NCI-H146 (cell line): ENCODE data around the gene PERM1.
A peak's percentile ranks its signal among the peaks of the same experiment; 100 is the strongest.
"Not testable (repeated sequence)": the region's sequence is repeated elsewhere in the genome, so short reads cannot be mapped to it uniquely, and the experiment has no call there.

Experiments used
- DNase-seq: peaks from one replicate; lab custom pipeline; 2025; lab: John Stamatoyannopoulos, UW

The PERM1 gene

DNA sequence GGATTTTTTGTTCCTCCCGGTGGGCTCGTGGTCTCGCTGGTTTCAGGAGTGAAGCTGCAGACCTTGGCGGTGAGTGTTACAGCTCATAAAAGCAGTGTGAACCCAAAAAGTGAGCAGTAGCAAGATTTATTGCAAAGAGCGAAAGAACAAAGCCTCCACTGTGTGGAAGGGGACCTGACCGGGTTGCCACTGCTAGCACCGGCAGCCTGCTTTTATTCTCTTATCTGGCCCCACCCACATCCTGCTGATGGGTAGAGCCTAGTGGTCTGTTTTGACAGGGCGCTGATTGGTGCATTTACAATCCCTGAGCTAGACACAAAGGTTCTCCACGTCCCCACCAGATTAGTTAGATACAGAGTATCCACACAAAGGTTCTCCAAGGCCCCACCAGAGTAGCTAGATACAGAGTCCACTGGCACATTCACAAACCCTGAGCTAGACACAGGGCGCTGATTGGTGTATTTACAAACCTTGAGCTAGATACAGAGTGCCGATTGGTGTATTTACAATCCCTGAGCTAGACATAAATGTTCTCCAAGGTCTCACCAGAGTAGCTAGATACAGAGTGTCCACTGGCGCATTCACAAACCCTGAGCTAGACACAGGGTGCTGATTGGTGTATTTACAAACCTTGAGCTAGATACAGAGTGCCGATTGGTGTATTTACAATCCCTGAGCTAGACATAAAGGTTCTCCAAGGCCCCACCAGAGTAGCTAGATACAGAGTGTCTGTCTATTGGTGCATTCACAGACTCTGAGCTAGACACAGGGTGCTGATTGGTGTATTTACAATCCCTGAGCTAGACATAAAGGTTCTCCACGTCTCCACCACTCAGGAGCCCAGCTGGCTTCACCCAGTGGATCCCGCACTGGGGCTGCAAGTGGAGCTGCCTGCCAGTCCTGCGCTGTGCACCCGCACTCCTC lies 35.8 kb upstream of the PERM1 start:
- not testable (repeated sequence) for DNase-seq

DNA sequence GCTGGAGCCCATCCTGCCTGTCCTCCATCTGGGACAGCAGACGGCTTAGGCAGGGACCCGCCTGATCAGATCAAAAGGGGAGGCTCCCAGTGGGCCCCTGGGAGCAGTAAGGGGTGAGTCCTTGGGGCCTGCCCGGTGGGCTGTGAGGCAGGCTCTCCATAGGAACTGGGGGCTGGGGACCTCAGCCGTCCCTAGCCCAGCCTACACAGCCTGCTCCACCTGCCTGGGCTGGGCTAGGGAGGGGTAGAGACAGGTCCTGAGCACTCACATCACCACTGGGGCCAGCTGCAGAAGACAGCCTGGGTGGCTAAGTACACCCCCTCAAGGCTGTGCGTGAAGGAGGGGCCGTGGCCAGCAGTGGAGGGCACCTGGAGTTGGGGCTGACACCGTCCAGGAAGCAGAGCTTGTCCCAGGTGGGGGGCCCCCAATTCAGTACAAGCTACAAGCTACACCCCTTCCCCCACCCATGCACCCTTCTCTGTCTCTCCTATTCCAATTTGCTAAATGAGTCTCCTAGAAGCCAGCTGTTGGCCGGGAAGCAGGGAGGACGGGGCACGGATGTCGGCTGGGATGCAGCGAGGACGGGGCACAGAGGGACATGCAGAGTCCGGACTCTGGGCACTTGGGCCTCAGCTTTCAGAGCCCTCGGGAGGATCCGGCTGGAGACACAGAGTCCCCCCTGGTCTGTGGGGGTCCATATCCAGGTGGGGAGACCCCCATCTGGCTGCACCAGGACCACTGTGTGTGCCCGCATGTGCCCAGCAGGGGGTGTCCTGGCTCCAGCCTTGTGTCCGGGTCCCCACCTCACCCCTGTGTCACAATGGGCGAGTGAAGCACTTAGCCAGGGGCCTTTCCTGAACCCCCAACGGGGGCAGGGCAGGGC lies 33.1 kb upstream of the PERM1 start:
- no peak for DNase-seq

DNA sequence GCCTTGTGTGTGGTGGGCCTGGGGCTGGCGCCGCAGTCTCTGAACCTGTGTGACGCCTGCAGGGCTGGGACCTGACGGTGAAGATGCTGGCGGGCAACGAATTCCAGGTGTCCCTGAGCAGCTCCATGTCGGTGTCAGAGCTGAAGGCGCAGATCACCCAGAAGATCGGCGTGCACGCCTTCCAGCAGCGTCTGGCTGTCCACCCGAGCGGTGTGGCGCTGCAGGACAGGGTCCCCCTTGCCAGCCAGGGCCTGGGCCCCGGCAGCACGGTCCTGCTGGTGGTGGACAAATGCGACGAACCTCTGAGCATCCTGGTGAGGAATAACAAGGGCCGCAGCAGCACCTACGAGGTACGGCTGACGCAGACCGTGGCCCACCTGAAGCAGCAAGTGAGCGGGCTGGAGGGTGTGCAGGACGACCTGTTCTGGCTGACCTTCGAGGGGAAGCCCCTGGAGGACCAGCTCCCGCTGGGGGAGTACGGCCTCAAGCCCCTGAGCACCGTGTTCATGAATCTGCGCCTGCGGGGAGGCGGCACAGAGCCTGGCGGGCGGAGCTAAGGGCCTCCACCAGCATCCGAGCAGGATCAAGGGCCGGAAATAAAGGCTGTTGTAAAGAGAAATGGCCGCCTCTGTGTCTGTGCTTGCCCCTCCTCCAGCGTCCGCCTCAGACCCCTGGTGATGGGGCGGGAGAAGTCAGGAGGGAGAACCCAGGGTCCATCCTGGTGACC lies 32.2 kb upstream of the PERM1 start:
- no peak for DNase-seq

DNA sequence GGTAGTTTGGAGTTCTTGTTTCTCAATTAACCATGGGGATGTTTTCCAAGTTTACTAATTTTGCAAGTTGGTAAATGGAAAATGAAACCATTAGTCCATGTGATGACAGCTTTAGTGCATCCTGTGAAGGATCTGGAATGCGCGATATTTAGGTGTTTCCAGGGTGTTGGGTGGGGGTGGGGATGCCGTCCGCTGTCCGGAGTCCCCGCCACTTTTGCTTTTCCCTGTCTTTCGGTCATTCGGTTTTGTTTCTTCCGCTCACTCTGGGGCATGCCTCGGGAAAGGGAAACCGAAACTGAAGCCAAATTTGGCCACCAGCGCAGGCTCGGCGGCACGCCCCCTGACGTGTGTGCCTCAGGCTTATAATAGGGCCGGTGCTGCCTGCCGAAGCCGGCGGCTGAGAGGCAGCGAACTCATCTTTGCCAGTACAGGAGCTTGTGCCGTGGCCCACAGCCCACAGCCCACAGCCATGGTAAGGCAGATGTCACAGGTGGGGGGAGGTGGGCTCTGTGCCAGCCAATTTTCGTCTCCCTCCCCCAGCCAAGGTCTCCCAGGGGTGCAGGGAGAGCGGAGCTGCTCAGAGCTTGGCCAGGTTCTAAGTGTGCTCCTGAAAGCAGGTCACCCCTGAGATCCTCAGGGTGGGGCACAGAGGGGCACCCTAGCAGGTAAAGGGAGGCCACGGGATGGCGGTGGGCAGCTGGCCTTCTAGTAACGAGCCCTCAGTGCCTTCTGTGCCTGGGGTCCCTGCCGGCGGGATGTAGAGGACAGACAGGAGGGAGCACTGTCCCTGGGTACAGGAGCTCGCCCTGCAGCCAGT lies 31.4 kb upstream of the PERM1 start, which contains the start of gene ISG15:
Gene ISG15 (plus strand): TSS at position 393 of the 817 bp plus-strand sequence. CDS start 77 bp downstream, at position 470.
- DNase-seq: peak; percentile 34

DNA sequence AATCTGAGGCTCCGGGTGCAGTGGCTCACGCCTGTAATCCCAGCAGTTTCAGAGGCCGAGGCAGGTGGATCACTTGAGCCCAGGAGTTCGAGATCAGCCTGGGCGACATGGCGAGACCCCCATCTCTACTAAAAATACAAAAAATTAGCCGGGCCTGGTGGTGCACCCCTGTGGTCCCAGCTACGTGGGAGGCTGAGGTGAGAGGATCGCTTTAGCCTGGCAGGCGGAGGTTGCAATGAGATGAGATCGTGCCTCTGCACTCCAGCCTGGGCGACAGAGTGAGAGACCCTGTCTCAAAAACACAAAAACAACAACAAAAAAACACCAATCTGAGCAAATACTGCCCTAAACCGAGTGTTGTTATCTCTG lies 30.8 kb upstream of the PERM1 start:
- DNase-seq: not testable (repeated sequence)

DNA sequence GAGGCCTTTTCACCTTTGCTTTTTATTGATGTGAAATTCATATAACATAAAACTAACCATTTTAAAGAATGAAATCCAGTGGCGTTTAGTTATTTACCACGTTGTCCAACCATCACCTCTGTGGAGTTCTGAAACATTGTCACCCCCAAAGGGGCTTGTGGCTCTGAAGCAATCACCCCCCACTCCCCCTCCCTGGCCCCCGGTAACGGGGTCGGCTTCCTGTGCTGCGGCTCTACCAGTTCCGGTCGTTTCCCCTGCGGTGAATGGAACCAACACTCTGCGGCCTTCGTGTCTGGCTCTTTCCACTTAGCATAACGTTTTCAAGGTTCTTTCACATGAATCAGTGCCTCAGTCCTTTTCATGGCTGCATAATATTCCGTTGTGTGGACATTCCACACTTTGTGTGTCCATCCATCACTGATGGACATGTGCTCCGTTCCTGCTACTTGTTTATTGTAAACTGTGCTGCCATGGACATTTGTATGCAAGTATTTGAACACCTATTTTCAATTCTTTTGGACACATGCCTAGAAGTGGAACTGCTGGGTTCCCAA lies 29.6 kb upstream of the PERM1 start:
- DNase-seq: no peak

DNA sequence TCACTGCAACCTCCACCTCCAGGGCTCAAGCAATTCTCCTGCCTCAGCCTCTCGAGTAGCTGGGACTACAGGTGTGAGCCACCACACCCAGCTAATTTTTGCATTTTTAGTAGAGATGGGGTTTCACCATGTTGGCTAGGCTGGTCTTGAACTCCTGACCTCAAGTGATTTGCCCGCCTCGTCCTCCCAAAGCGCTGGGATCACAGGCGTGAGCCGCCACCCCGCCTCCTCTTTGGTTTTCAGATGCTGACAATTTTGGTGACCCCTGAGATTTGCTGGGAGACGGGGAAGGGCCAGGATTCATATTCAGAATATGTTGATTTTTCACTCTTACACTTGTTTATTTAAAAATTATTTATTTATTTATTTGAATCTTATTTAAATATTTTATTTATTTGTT lies 28.2 kb upstream of the PERM1 start:
- DNase-seq: not testable (repeated sequence)

DNA sequence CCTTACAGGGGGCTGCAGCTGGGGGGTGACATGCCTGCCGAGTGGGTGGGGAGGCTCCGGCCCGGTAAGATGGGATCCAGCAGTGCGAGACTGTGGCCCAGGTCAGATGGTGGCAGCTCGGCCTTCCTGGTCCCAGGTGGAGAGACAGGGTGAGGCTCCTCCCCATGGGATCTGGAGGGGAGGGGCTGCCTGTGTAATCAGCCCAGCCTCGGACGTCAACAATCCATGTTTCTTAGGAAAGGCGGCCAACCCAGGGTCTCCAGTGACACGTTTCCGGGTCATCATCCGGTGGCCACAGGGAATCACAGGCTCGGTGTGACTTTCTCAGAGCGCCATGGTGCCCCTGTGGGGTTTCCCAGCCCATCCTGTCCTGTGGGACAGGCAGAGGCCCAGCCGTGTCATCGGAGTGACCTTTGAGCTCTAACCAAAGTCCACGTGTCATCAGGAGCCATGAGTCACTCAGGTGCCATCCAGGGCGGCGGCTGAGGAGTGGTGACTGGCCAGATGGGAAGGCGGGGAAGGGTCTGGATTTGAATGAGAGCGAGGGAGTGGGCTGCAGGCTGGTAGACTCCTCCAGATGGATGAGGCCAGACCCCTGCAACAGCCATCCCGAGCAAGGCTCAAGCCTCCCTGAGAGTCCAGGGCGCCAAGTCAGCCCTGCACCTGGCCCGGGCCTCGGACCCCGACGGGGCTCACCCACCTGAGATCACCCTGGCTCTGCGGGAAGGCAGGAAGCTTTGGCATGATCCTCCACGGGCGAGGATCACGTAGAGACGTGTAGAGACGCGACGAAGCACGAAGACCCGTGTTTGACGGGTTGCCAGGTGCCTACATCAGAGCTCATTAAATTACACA lies 24.6 kb upstream of the PERM1 start:
- no peak for DNase-seq

DNA sequence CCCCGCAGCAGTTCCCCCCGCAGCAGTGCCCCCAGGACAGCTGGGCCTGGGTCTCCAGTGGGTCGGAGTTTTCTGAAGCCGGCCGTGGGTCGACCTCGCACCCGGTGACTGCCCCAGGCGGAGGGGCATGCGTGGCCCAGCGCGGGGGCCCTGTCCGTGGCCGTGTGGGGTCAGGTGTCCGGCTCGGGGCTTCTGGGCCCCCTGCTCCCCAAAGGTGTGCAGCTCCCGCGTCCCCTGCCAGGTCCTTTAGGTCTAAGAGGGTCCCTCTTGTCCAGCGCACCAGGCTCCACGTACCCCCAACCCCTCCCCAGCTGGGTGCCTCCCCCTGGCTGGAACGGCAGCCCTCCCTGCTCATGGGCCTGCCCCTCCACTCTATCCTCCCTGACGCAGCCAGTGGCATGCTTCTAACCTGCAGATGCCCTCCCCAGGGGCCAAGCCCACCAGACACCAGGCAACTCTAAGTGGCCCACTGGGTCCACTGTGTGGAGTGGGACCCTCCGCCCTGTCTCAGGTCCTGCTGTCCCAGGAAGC lies 23.9 kb upstream of the PERM1 start:
- DNase-seq: no peak

DNA sequence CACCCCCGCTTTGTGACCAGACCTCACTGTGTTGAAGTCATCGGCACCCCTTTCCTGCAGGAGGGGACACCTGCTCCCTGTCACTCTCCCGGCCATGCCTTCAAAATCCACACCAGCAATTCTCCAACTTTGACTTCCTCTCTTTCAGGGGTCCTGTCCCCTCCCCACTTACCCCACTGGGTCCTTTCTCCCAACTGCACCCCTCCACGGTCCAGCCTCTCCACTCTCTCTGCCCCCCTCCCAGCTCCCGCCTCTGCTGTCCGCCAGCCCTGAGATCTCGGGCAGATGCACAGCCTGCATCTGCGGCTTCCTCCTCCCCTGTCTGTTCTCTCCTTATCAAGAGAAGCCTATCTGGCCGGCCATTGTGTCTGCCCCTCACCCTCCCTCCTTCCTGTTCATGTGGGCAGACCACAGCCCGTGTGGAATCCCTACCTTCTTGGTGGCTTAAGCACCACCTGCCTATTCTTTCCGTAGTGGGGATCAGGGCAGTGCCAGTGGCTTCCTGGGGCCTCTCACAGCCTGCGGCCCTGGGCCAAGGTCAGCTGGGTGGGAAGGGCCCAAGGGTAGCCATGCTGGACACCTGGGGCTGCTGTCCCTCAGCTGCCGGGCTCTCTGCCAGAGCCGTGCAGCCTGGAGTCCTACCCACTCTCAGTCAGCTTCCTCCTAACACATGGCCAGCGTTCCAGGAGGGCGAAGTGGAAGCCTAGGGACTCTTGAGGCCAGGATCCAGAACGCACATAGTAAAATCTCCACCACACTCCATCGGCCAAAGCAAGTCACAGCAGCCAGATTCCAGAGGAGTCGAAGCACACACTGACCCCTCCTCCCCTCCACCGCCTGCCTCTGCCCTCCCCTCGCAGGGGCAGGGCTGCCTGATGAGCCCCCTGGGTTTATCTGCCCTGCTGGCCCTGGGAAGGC lies 23.1 kb upstream of the PERM1 start:
- DNase-seq: peak; percentile 72

DNA sequence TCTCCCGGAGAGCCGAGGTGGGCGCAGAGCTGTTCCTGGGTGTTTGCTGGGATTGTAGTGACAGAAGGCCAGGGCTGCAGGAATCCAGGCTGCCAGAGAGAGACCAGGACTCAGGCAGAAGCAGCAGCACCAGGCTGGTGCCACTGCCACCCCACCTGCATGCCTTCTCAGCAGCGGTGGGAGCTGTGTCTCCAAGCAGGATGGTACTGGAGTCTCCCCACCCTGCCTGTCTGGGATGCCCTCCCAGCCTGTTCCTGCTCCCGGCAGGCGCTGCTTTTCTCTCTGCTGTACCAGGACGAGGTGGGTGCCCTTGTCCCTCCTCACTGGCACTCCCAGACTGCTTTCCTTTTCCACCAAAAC lies 22.5 kb upstream of the PERM1 start:
- no peak for DNase-seq

DNA sequence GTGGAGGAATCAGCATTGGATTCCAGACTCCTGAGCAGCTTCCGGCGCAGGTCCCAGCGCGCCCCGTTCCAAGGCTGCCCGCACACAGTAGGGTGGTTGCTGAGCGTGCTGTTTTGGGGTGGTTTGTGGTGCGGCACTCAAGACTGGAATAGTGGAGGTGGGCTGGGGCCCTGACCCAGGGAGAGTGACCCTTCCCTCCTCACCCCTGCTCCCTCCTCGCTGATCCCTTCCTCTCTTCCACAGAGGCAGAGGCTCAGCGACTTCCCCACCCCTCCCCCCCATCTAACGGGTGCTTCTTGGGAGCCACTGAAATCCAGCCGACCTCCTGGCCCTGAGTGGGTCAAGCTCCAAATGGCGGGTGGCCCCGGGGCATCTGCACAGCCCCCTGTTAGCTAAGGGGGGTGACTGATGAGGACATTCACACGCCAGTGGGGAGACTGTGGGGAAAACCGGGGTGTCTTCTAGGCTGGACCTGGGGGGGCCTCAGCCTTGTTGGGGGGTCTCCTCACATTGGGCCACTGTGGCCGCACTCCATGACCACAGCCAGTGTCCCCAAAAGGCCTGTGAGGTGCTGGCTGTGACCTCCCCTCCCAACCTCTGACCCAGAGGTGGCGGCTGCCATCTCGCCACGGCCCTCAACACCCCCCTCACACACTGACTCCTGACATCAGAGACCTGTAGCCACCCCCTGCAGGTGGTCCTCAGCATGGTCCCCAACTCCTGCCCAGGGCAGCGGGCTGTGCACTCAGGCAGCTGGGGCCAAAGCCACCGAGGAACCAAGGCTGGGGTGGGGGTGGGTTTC lies 21.9 kb upstream of the PERM1 start:
- DNase-seq: no peak

DNA sequence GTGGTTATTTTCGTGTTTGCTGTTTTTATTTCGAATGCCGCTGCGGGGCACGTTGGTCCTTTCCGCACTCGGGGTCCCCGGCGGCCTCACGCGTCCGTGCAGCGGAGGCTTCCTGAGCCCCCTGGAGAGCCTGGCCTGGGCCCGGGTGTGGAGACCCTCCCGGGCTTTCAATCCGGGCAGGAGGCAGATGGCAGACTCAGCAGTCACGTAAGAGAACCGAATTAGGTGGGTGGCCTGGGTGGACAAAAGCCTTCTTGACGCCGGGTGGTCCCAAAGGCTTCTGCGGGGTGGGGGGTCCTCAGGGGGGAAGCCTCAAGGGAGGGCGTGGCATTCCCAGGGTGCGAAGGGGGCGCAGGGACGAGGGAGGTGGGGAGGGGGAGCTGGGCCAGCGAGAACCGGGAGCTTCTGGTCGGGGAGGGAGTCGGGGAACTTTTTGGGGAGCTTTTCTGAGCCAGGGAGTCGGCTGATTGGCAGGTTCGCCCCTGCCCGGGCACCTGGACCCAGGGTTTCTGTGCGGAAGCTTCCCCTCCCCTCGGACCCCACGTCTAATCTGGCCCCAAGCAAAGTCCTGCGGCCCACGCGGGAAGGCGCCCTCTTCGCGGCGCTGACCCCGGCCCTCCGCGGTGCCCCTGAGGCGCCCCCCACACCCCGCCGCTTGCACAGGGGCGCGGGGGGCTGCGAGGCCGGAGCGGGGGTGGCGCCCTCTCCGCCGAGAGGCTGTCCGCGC lies 19.3 kb upstream of the PERM1 start:
- DNase-seq: no peak

DNA sequence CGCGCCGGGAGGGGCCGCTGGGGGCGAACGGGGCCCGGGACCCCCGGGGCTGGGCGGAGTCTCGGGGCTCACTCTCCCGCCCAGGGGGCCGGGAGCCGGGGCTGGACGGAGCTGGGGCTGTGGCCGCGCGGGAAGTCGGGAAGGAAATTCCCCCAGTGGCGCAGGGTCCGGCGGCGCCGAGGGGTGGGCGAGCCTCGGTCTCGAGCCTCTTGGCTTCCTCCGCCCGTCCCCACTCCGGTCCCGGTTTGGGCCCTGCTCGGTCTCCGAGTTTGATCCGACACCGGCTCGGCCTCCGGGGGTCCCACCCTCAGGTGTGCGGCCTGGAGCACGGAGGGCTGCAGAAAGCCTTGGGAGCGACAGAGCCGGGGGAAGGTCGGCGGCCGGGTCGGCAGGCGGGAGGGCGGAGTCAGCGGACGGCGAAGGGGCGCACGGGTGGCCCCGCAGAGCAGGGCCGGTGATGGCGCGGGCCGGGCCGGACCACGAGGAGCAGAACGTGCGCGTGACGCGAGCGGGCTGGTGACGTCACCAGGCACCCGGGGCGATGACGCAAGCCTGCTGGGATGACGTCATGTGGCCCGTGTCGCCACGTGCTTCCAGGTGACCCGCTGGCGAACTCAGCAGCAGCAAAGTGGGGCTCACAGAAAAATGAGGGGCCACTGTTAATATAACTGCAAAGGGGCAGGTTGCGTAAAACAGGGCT lies 18.6 kb upstream of the PERM1 start:
- DNase-seq: peak; percentile 63

DNA sequence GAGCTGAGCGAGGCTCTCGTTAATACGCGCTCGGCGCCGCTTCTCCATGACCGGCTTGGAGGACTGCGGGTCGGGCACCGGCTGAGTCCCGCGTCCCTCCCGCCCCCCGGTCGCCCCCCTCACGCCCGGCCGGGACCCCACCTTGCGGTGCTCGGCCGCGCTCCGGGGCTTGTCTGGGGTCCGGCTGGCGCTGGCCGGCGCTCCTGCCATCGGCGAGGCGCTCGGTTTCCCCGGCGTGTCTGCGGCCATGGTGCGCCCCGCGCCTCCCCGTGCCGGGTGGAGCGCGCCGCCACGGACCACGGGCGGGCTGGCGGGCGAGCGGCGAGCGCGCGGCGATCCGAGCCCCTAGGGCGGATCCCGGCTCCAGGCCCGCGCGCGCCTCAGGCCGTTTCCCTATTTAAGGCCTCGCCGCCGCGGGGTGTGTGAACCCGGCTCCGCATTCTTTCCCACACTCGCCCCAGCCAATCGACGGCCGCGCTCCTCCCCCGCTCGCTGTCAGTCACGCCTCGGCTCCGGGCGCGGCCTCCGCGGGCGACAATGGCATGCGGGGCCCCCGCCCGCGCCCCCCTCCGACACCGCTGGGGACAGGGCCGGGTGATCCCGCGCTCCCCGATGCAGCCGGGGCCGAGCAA lies 17.9 kb upstream of the PERM1 start, which contains the start of gene HES4:
Gene HES4 (minus strand): TSS at position 373 of the 632 bp plus-strand sequence. CDS start 124 bp downstream, at position 249.
- peak; percentile 79 for DNase-seq
